LoVo (cell line): Measurements from ENCODE around the gene AQP10.
"Not testable (repeated sequence)": the region's sequence is repeated elsewhere in the genome, so short reads cannot be mapped to it uniquely, and the experiment has no call there.

Experiments used
- DNase-seq: peaks from one replicate; pipeline ENCODE4 v3.0.0-alpha.2; 2016; ENCODE audit warnings: low spot score

Gene AQP10

DNA sequence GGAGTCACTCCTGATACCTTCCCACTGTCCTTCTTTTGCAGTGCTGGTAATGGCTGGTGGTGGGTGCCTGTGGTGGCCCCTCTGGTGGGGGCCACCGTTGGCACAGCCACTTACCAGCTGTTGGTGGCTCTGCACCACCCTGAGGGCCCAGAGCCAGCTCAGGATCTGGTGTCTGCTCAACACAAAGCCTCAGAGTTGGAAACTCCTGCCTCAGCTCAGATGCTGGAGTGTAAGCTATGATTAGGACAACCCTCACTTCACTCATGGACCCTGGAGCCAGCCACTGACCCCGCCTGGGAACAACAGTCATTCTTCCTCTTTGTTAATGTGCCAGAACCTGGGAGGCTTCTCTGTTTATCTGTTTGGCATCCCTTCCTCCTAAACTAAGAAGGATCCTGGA, 3.3 kb downstream of the AQP10 start:
- no peak for DNase-seq

DNA sequence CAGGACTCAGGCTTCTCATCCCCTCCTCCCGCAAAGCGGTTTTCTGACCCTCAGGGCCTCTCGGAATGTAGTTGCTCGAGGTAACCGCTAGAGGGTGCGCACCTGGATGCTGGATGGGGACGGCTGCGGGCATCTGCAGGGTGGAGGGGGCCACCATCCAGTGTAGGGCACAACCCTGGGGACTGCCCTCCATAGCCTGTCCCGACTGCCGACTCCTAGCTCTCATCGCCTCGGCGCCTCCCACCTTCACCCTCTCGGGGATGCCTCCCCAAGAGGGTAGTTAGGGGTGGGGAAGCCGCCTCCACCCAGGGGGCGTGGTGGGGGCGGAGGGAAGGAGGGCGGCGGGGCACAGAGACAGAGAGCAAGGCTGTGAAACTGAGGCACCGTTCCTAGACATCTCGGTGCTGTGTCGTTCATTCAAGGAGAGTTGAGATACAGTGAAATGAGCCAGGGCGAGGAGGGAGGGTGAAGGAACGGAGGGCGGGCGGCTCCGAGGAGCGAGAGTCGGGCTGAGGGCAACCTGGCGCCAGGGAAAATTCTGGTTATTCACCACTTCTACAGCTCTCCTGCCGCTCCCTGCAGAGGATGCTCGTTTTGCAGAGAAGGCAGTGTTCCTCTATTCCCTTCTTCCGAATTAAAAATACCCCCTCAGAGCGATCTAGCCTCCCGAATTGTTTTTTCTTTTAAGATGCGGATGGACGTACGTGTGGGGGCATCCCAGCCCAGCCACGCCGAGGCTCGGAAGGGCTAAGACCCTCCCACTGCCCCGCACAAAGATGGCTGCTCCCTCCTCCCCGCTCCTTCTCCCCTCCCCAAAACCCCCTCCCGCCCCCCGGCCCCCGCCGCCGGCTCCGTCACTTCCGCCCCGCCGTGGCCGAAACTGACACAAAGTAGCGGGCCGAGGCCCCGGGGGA, 4.0 kb downstream of the AQP10 start, which contains the start of gene ATP8B2:
TSS of gene ATP8B2 (plus strand) at position 857 of the 914 bp plus-strand sequence. CDS start 2,617 bp downstream, outside the sequence.
- peak; percentile 51 for DNase-seq

DNA sequence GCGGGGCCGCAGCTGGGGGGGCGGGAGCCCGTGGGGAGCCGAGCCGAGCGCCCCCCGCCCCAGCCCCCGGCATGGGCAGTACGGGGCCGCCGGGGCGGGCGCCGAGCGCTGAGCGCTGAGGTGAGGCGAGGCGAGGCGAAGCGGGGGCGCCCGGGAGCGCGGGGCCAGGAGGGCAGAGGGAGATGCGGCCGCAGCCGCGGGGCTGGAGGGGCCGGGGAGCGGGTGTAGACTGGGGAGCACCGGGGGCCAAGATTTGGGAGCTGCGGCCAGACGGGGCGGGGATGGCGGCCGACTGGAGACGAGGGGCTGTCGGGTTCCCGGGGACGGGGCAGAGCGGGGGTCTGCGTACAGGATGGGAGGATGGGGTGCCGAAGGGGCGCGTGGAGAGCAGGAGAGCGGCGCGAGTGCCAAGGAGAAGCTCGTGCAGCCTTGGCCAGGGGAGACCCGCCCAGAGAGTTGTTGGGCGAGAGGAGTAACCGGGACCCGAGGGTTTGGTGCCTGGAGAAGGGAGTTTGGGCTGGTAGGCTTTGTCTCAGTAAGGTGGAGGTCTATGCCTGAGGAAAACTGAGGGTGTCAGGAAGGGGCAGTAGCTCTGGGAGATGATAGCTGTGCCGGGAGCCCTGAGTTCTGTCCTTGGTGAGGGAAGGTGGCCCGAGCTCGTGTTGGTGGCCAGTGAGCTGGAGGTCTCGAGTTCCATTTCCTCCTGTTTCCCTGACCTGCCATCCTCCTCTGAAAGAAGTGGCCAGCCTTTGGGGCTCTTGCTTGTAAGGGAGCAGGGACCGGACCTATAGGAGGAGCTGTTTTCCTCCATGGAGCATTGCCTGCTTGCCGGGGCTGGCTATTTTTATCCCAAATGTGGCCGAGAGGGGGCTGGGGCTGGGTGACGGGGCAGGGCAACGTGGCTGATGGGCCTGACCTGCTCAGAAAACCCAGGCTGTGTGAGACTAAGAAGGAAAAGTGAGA, 5.0 kb downstream of the AQP10 start:
- DNase-seq: no peak

DNA sequence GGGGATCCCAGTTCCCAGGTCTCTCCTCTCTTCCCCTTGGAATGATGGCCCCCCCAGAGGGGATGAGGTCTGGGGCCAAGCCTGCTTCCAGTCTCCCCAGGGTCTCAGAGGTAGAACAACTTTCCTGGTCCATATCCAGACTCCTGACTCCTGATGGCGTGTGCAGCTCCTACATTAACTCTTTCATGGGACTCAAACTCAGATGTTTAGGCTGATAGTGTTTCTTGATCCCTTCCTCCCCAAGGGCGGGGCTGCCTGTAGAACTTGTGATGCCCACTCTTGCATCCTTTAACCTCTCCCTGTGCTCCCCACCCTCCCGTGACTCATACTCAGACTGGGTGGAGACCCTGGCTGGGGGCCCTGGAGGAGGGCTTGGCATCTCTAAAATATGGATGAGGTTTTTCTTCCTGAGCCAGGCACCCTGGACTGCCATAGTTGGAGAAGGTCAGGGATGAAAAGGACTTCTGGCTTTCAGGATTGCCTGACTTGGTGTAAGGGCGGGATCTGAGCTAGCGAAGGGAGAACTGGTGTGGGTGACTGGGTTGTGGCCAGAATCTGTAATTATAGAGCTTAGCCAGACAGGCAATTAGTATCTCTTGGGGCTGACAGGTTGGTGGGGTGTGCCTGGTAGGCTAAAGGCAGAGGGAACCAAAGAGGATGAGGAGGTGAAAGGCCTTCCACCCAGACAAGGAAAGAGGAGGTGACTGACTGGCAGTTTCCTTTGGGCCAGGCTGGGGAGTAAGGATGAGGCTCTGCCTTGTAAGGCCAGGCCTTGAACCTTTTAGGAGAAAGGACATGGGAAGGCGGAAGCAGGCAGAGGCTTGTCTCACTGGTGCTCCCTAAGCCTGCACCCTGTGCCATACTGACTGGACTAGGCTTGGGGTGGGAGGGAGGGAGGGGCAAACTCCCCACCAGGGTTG, 5.9 kb downstream of the AQP10 start:
- peak; percentile 20 for DNase-seq

DNA sequence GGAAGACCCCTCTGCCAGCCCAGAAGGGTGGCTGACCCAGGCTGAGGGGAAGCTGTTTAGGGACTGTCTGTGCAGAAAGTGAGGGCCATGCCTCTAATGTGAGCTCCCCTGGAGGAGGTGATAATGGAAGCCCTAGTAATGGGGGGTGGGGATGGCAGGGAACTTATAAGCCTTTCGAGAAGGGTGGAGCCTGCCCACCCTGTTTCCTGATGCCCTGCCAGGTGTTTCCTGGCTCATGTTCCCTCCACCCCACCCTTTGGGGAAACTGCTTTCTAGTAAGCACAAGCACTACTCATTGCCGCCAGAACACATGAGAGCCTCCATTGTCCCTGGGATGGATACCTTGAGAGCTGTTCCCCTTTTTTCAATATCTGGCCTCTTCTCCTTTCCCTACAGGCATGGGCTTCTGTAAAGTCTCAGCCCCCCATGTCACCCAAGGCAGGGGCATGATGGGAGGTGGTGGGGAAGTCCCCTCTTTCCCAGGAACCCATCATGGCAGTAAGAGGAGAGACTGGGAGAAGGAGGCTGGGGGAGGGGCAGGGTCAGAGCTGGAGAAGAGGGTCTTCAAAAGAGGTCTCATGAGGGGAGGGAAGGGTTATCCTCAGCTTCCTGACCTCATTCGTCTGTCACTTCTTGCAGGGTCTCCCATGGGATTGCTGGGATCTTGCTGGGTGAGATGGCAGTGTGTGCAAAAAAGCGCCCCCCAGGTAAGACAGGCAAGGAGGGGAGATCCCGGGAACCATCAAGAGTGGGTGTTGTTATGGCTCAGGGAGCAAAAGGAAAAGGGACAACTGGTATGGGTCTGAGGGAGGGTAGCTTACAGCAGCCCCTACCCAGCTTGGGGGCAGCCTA, 6.8 kb downstream of the AQP10 start:
- DNase-seq: no peak

DNA sequence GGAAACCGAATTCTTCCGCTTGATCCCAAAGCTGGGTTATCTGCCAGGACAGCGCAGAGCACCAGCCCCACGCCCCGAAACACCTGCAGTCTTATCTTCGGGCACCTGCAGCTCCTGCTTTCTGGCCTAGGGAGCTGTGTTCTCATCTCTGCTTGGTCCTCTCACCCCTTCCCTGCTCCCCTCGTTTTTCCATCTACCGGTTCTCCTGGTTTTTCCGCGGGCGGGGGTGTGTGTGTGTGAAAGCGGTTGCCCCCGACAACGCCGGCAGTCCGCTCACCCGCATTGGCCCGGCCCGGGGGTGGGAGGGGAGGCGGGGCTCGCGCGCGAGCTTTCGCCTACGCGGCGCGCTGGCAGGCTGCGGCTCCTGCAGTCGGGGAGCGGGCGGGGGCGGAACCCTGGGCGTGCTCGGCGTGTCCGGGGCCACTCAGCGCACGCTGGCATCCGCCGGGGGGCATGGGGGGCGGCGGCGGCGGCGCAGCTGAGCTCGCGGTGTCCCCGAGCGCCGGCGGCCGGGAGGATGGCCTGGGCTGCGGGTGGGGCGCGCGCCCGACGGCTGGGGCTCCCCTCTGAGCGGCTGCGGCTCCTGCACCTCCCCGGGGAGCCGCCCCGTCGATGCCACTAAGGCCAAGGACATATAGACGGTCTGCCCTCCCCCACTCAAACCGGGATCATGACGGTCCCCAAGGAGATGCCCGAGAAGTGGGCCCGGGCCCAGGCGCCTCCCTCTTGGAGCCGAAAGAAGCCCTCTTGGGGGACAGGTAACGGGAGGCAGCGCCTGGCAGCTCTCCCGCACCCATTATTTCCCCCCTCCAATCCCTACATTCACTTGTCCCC, 7.6 kb downstream of the AQP10 start:
- peak; percentile 50 for DNase-seq

DNA sequence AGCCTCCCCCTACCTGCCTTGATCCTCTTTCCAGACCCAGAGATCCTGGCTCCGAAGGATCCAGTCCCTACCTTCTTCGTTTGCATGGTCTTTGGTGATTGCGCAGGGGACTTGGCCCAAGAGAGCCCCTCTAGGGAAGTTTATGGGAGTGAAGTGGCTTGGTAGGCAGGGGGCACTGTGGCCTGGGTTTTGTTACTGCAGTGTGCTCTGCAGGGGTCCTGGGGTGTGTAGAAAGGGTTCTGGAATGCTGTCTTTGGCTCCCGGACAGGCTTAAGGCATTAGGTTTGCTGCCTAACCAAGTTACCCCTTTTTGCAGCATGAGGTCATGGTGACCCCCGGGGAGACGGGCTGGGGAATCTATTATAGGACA, 8.2 kb downstream of the AQP10 start:
- no peak for DNase-seq

DNA sequence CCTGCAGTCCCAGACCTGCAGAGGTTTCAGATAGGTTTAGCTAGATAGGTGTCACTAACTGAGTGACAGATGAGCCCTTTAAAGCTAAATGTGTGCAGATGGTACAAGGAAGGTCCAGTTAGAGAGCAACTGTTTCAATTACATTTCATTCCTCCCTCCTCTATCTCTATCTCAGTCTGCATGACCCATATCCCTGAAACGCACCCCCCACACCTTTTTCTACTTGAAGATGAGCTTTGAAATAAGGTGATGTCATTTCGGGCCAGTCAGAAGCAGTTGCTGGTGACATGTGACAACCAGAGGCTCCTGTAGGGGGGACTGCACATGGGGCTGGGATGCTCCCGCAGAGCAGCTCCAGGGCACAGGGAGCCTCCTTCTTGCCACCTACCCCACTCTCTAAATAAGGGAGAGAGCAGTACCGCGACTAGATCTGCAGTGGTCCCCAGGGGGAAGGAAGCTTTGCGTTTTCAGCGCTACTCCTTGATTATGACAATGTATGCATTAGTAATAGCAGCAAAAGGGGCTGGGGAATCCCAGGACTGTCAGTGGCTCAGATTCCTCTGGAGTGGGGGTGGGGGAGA, 8.7 kb downstream of the AQP10 start:
- no peak for DNase-seq

DNA sequence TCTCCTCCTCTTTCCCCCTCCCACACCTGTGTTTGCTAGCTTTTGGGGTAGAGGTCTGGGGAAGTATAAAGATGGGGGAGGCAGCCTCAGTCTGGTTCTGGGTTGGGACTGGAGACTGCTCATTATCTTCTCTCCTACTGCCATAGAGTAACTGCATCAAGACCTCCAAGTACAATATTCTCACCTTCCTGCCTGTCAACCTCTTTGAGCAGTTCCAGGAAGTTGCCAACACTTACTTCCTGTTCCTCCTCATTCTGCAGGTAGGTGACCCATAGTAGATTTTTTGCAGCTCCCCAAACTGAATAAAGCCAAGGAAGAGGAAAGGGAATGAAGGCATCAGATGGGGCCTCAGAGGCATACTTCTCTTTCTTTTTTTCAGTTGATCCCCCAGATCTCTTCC, 9.8 kb downstream of the AQP10 start:
- no peak for DNase-seq

DNA sequence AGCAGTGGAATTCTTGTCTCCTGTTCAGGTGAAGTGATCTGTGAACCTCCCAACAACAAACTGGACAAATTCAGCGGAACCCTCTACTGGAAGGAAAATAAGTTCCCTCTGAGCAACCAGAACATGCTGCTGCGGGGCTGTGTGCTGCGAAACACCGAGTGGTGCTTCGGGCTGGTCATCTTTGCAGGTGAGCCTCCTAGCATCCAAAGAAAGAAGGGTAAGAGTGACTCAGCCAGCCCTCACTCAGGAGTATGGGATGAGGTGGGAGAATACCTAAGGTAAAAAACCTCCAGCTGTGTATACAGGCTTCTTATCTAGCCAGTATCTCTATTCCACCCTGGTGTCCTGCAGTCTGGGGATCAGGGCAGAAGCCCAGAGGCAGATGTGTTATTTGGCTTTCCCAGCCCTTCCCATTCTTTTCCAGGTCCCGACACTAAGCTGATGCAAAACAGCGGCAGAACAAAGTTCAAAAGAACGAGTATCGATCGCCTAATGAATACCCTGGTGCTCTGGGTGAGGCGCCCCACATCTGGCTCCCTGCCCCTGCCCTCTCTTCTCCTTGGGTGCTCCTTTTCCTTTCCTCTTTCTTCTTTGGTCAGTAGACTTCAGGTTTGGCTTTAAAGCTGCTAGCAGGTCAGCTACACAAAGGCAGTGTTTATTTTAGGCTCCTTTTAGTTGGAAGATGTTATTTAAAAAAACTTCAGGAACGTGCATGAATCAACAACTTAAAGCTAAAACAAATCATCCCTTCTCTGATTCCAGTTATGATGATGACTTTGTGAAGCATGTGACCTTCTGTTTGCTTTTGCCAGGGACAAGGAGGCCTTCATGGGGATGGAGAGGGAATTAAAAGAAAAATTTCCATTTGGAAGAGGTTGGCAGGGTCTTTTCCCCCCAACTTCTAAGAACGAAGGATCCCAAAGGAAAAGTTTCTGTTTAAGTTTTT, 13.5 kb downstream of the AQP10 start:
- DNase-seq: no peak

DNA sequence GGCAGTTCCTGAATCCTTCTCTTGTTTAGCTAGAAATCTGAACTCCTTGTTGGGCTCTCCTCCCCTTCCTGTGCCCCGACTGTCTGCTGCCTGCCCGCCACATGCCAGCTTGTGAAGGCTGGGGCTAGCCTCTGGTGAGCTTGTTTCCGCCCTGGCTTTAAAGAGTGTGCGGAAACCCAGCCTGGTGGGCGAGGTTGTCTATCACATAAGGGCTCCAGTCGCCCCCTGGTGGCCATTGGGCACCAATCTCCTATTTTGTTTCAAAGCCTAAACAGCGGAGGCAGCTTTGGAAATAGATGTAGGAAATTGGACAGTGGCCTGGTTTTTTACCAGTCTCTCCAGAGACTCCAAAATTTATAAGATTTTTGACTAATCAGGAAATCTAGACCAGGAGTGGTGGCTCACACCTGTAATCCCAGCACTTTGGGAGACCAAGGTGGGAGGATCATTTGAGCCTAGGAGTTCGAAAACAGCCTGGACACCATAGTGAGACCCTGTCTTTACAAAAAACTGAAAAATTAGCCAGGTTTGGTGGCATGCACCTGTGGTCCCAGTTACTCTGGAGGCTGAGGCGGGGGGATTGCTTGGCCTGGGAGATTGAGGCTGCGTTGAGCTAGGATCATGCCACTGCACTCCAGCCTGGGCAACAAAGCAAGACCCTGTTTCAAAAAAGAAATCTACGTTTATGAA, 14.3 kb downstream of the AQP10 start:
- DNase-seq: peak; percentile 77

DNA sequence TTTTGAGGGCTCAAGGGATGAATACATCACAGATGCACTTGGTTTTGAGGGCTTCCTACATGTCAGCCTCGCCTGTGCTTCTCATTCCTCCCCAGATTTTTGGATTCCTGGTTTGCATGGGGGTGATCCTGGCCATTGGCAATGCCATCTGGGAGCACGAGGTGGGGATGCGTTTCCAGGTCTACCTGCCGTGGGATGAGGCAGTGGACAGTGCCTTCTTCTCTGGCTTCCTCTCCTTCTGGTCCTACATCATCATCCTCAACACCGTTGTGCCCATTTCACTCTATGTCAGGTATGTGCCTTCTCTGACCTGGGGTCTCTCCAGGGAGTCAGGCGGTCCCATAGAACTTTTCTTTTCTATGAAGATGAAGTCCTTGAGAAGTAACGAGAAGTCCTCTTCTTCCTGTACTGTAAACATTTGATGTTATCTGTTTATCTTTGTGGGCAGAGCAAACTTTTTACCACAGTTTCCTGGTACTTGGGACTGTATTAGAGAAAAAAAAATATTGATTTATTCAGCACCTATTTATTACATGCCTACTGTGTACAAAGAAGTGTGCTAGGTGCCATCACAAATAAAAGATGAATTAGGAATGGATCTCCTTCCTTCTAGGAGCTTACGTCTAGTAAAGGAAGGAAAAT, 16.5 kb downstream of the AQP10 start:
- no peak for DNase-seq

DNA sequence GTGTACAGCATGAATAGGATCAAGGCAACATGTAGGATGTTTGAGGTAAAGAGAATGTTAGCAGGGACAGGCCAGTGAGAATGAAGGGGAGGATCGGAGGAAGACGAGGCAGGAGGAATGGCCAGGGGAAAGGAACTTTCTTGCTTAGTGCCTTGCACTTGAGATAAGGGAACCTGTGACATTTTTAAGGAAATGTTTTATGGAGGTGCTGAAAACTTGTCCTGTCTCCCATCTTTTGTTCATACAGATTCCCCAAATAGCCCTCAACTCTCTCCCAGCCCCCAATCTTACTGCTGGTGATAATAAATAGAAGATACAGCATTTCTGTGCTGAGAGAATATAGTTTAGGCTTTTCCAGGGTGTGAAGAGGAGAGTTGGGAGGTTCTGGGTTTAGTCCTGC, 18.0 kb downstream of the AQP10 start:
- no peak for DNase-seq

DNA sequence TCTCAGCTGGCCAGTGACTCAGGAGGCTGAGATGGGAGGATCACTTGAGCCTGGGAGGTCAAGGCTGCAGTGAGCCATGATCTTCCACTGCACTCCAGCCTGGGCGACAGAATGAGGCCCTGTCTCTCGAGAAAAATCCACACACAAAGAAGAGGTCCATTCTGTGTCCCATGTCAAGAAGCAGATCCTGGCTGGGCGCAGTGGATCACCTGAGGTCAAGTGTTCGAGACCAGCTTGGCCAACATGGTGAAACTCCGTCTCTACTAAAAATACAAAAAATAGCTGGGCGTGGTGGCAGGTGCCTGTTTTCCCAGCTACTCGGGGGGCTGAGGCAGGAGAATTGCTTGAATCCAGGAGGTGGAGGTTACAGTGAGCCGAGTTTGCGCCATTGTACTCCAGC, 20.5 kb downstream of the AQP10 start:
- DNase-seq: not testable (repeated sequence)

DNA sequence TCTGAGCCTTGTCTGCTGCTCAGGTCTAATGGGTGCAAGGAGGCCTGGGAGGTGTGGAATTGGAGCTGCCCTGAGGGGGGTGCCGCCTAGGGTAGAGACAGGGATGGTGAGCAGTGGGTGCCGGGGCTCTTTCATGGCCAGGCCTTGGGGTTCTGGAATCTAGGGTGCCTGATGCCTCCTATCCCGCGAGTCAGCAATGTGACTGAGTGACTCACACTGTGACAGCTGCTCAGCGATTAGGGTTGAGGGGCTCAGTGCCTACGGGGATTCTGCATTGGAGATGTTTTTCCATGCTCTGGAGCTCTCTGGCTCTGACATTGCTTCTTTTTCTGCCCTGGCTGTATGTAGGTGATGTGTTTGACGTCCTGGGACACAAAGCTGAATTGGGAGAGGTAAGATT, 21.2 kb downstream of the AQP10 start:
- DNase-seq: no peak

DNA sequence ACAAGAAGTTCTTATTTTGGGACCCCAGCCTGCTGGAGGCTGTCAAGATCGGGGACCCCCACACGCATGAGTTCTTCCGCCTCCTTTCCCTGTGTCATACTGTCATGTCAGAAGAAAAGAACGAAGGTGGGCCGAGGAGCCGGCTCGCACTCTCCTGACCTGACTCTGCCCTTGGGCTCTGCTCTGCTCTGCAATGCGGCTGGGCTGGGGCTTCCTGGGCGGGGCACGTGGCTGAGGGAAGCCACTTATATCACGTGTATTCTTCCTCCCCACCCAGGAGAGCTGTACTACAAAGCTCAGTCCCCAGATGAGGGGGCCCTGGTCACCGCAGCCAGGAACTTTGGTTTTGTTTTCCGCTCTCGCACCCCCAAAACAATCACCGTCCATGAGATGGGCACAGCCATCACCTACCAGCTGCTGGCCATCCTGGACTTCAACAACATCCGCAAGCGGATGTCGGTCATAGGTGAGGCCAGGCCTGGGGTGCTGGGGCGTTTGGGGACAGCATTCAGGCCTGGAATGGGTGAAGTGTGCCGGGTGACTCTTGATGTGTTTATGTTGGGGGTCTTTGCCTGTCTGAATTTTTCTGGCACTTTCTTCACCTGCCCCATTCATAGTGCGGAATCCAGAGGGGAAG, 22.1 kb downstream of the AQP10 start:
- no peak for DNase-seq
